ENCODE data around the gene EEF1AKMT1.

Gene EEF1AKMT1

GRCh38 chr13:20729633-20730585 is 43.9 kb downstream of the EEF1AKMT1 start:
- FAIRE-seq = no peak
- DNase-seq (ENCODE audit: insufficient read length) = no peak
- TF ChIP-seq POLR2A (IDR thresholded peaks at IDR 0.05; ENCODE audit: low read depth, low read length) = no peak
- TF ChIP-seq TAF1 (IDR thresholded peaks at IDR 0.05; ENCODE audit: borderline replicate concordance, low read depth, low read length) = no peak
- no peak for TF ChIP-seq POLR2AphosphoS5 (IDR thresholded peaks at IDR 0.05; ENCODE audit: low read depth, low read length)

GRCh38 chr13:20728579-20729311 is 45.0 kb downstream of the EEF1AKMT1 start:
- FAIRE-seq (no peak), DNase-seq (ENCODE audit: insufficient read length) (no peak)
- no peak for TF ChIP-seq POLR2A (IDR thresholded peaks at IDR 0.05; ENCODE audit: low read depth, low read length)

DNA sequence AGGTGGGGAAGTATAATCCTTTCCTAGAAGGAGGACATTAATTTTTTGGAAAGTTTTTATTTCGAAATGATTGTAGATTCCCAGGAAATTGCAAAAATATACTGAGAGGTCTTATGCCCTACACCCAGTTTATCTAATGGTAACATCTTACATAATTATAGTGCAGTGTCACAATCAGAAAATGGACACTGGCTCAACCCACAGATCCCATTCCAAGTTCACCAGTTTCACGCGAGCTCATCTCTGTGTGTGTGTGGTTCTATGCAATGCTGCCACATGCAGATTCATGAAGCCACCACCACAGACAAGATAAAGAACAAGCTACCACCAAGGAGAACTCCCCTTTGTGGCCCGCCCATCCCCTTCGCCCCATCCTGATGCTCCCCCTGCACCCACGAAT is 45.9 kb downstream of the EEF1AKMT1 start:
- no peak for TF ChIP-seq TAF1 (IDR thresholded peaks at IDR 0.05; ENCODE audit: borderline replicate concordance, low read depth, low read length)
- no peak for TF ChIP-seq POLR2A (IDR thresholded peaks at IDR 0.05; ENCODE audit: low read depth, low read length)
- no peak for TF ChIP-seq POLR2AphosphoS5 (IDR thresholded peaks at IDR 0.05; ENCODE audit: low read depth, low read length)
- DNase-seq (ENCODE audit: insufficient read length) (no peak), FAIRE-seq (no peak)

DNA sequence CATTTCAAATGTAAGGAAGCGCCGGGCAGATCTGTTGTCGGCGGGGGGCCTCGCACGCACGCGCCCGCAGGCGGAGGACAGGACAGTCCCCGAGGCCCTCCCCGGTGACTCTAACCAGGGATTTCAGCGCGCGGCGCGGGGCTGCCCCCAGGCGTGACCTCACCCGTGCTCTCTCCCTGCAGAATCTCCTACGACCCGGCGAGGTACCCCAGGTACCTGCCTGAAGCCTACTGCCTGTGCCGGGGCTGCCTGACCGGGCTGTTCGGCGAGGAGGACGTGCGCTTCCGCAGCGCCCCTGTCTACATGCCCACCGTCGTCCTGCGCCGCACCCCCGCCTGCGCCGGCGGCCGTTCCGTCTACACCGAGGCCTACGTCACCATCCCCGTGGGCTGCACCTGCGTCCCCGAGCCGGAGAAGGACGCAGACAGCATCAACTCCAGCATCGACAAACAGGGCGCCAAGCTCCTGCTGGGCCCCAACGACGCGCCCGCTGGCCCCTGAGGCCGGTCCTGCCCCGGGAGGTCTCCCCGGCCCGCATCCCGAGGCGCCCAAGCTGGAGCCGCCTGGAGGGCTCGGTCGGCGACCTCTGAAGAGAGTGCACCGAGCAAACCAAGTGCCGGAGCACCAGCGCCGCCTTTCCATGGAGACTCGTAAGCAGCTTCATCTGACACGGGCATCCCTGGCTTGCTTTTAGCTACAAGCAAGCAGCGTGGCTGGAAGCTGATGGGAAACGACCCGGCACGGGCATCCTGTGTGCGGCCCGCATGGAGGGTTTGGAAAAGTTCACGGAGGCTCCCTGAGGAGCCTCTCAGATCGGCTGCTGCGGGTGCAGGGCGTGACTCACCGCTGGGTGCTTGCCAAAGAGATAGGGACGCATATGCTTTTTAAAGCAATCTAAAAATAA is 52.1 kb downstream of the EEF1AKMT1 start:
- no peak for FAIRE-seq
- TF ChIP-seq TAF1 (IDR thresholded peaks at IDR 0.05; ENCODE audit: borderline replicate concordance, low read depth, low read length) = no peak
- TF ChIP-seq POLR2AphosphoS5 (IDR thresholded peaks at IDR 0.05; ENCODE audit: low read depth, low read length) = no peak
- no peak for TF ChIP-seq POLR2A (IDR thresholded peaks at IDR 0.05; ENCODE audit: low read depth, low read length)
- DNase-seq (ENCODE audit: insufficient read length) = no peak

- no peak for FAIRE-seq
- TF ChIP-seq POLR2AphosphoS5 (IDR thresholded peaks at IDR 0.05; ENCODE audit: low read depth, low read length) (no peak), POLR2A (IDR thresholded peaks at IDR 0.05; ENCODE audit: low read depth, low read length) (no peak), TAF1 (IDR thresholded peaks at IDR 0.05; ENCODE audit: borderline replicate concordance, low read depth, low read length) (no peak)
- DNase-seq (ENCODE audit: insufficient read length) = no peak
Observed at GRCh38 chr13:20721058-20721453, 52.7 kb downstream of the EEF1AKMT1 start.

DNA sequence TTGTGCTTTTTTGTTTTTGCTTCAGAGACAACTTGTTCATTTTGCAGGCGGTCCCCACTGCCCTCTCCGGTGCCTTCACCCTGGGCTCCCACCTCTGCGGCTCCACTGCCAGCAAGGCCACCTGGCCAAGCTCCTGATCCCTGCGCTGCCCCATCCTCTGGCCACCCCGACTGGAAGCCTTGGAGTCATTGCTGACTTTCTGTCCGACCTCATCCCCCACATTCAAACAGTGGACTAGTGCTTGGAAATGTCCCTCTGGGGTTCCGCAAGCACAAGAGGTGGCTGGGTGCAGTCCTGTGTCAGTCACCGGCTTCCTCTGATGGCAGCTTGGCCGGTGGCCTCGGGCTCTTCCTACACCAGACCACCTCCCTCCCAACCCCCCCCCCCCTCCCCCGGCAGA is 53.3 kb downstream of the EEF1AKMT1 start:
- DNase-seq (ENCODE audit: insufficient read length) (no peak), FAIRE-seq (no peak)

DNA sequence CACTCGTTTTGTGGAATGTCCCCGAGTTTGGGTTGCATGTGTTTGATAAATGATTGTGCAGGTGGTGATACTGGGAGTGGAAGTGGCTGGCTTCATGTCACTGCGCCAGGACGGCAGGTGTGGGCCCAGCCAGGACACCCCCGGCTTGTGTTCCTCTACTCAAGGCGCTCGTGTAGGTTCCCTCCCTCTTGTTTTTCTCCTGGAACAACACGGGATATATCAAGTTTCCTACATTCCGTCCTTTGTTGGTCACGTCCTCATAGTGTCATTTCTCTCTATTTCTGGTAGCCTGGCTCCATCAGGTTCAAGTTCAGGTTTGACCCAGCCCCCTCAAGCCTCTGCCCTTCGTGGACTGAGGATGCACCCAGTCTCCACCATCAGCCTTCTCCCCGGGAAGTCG is 54.0 kb downstream of the EEF1AKMT1 start:
- FAIRE-seq = no peak
- TF ChIP-seq POLR2A (IDR thresholded peaks at IDR 0.05; ENCODE audit: low read depth, low read length) (no peak), POLR2AphosphoS5 (IDR thresholded peaks at IDR 0.05; ENCODE audit: low read depth, low read length) (no peak), TAF1 (IDR thresholded peaks at IDR 0.05; ENCODE audit: borderline replicate concordance, low read depth, low read length) (no peak)
- DNase-seq (ENCODE audit: insufficient read length) = no peak

More for the DNA sequence above, 53.3 kb downstream of the EEF1AKMT1 start:
- no peak for TF ChIP-seq TAF1 (IDR thresholded peaks at IDR 0.05; ENCODE audit: borderline replicate concordance, low read depth, low read length)
- TF ChIP-seq POLR2AphosphoS5 (IDR thresholded peaks at IDR 0.05; ENCODE audit: low read depth, low read length) = no peak
- TF ChIP-seq POLR2A (IDR thresholded peaks at IDR 0.05; ENCODE audit: low read depth, low read length) = no peak

- no peak for TF ChIP-seq TAF1 (IDR thresholded peaks at IDR 0.05; ENCODE audit: borderline replicate concordance, low read depth, low read length)
- no peak for TF ChIP-seq POLR2AphosphoS5 (IDR thresholded peaks at IDR 0.05; ENCODE audit: low read depth, low read length)
- TF ChIP-seq POLR2A (IDR thresholded peaks at IDR 0.05; ENCODE audit: low read depth, low read length) = no peak
- FAIRE-seq (no peak), DNase-seq (ENCODE audit: insufficient read length) (no peak)
Observed at GRCh38 chr13:20718958-20719566, 54.7 kb downstream of the EEF1AKMT1 start.

GRCh38 chr13:20717581-20718542 is 55.9 kb downstream of the EEF1AKMT1 start:
- no peak for FAIRE-seq
- no peak for DNase-seq (ENCODE audit: insufficient read length)
- TF ChIP-seq TAF1 (IDR thresholded peaks at IDR 0.05; ENCODE audit: borderline replicate concordance, low read depth, low read length) = no peak
- TF ChIP-seq POLR2AphosphoS5 (IDR thresholded peaks at IDR 0.05; ENCODE audit: low read depth, low read length) = no peak
- no peak for TF ChIP-seq POLR2A (IDR thresholded peaks at IDR 0.05; ENCODE audit: low read depth, low read length)

- no peak for TF ChIP-seq POLR2A (IDR thresholded peaks at IDR 0.05; ENCODE audit: low read depth, low read length)
- TF ChIP-seq TAF1 (IDR thresholded peaks at IDR 0.05; ENCODE audit: borderline replicate concordance, low read depth, low read length) = no peak
- no peak for TF ChIP-seq POLR2AphosphoS5 (IDR thresholded peaks at IDR 0.05; ENCODE audit: low read depth, low read length)
- DNase-seq (ENCODE audit: insufficient read length) (no peak), FAIRE-seq (no peak)
Observed at GRCh38 chr13:20716951-20717350, 56.8 kb downstream of the EEF1AKMT1 start.

All from GM12892 (cell line).